Measurements from ENCODE around the gene PCBP3. TPM values are rescaled to one million over a fixed set of nuclear protein-coding genes. Genes with fewer than 3 reads are reported as not detected.

Gene PCBP3
- total and polyA plus RNA-seq, 2 of the 8 experiments (the other 6 are each of a cell fraction or from before 2014, with no cell fraction given) = 3.5 to 6.3 TPM

DNA sequence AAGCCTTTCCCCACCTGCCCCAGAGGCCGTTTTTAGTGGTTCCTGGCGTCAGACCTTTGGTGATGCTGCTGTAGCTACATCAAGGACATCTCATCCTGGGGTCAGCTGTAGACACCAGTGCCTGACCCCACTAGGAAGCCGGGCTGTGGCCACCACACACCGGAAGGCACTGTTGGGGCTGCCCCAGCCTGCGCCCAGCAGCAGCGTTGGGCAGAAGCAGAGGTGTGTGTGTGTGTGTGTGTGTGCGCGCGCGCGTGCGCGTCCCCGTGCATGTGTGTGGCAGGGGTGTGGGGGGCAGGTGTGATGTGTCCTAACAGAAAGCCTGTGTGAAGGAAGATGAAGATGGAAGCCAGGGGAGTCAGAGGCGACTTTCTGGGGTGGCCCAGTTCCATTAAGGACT is 276.1 kb downstream of the PCBP3 start:
- Histone ChIP-seq H3K4me3 (ENCODE audit: extremely low read depth in 1 of 4, insufficient read depth in 2 of 4, low read depth in 3 of 4, low read length in 4 of 4) (no peak overlapping the region), H4K8ac (ENCODE audit: extremely low read depth, insufficient read depth, low read length) (no peak overlapping the region), H3K18ac (ENCODE audit: extremely low read depth, low read length) (no peak overlapping the region), H3K4me2 (ENCODE audit: insufficient read depth in 1 of 2, low read depth in 2 of 2, low read length in 2 of 2) (no peak overlapping the region), H3K27me3 (replicated peaks in 1 of 4; ENCODE audit: control insufficient read depth in 3 of 4, extremely low read depth in 1 of 4, insufficient read depth in 3 of 4, low read length in 3 of 4) (peaks cover 0 to 4% (median 0%) of the 10 kb centered on the region in 4 experiments; a peak in 1 of 7 replicates), H2BK20ac (ENCODE audit: low read length) (no peak overlapping the region), H2BK120ac (replicated peaks; ENCODE audit: low read depth, low read length) (no peak overlapping the region), H3K9ac (replicated peaks in 1 of 4; ENCODE audit: extremely low read depth in 1 of 4, low read depth in 3 of 4, low read length in 3 of 4) (no peak overlapping the region), H3K4me1 (replicated peaks in 1 of 4; ENCODE audit: control insufficient read depth in 3 of 4, insufficient read depth in 4 of 4, low read length in 3 of 4) (no peaks in the 10 kb centered on the region), H4K91ac (replicated peaks; ENCODE audit: insufficient read length, low read length) (no peak overlapping the region), H2BK5ac (ENCODE audit: low read depth, low read length) (no peak overlapping the region), H3K23me2 (ENCODE audit: low read depth, low read length) (no peaks in the 10 kb centered on the region), H3K56ac (replicated peaks; ENCODE audit: insufficient read length, low read depth, low read length) (no peak overlapping the region), H3K79me2 (ENCODE audit: control insufficient read depth in 1 of 2, insufficient read depth in 2 of 2, low read length in 2 of 2) (no peaks in the 10 kb centered on the region), H3K14ac (ENCODE audit: insufficient read length) (no peak overlapping the region), H2BK15ac (ENCODE audit: low read length) (no peak overlapping the region), H2AK5ac (ENCODE audit: low read depth, low read length) (no peak overlapping the region), H2AFZ (ENCODE audit: low read length) (no peak overlapping the region), H2BK12ac (ENCODE audit: low read depth, low read length) (no peak overlapping the region), H3K23ac (ENCODE audit: insufficient read length) (no peak overlapping the region), H3K9me3 (ENCODE audit: insufficient read depth in 2 of 2, low read depth in 1 of 2, low read length in 1 of 2) (peaks cover 3 to 11% of the 10 kb centered on the region in 2 experiments; a peak in 3 of 4 replicates), H4K5ac (ENCODE audit: insufficient read length, low read depth, low read length) (no peak overlapping the region), H3K27ac (ENCODE audit: low read depth, low read length) (no peak overlapping the region), H3K36me3 (ENCODE audit: control insufficient read depth in 2 of 4, insufficient read depth in 4 of 4, low read length in 3 of 4) (no peaks in the 10 kb centered on the region), H3K79me1 (ENCODE audit: low read depth, low read length) (no peaks in the 10 kb centered on the region; the same call in 1 of the 2 replicates), H3K4ac (replicated peaks; ENCODE audit: insufficient read length, low read depth, low read length) (no peak overlapping the region), H4K20me1 (replicated peaks in 1 of 2; ENCODE audit: control insufficient read depth in 1 of 2, insufficient read depth in 2 of 2, low read length in 2 of 2) (no peaks in the 10 kb centered on the region)
- ChIA-PET POLR2A (ENCODE audit: partially characterized antibody) (no interaction called here), CTCF (ENCODE audit: partially characterized antibody) (interaction anchor here (0.8 to 1.1 kb wide), 3 partner anchors 10 to 50 kb away, joined by 3 to 5 read pairs (median 4); no protein-coding TSS in a partner anchor)
- DNase-seq (ENCODE audit: low read depth in 1 of 2, low spot score in 2 of 2) (no peak), FAIRE-seq (no peak)
- 81% methylated on average over 15 of the region's 15 CpGs; no CpG with 5 or more reads in 1 of the 2 experiments for WGBS, 2 experiments (ENCODE audit: extremely low coverage in 1 of 2, insufficient coverage in 1 of 2, insufficient read length in 1 of 2, insufficient replicate concordance in 2 of 2, low coverage in 1 of 2, low lambda C conversion rate in 2 of 2, missing lambda C conversion rate in 1 of 2)
- TF ChIP-seq POLR2AphosphoS5 (IDR thresholded peaks at IDR 0.05; ENCODE audit: low read depth, low read length) (no peak), RFX5 (IDR thresholded peaks at IDR 0.05; ENCODE audit: borderline replicate concordance, low read depth, low read length) (no peak), CREB1 (IDR thresholded peaks at IDR 0.05) (no peak), EP300 (IDR thresholded peaks at IDR 0.05; ENCODE audit: borderline replicate concordance in 1 of 2, low read depth in 2 of 2, low read length in 2 of 2) (no peak)
